ENCODE data around the gene OR1D5. TPM values are rescaled to one million over a fixed set of nuclear protein-coding genes. Genes with fewer than 3 reads are reported as not detected.

The OR1D5 gene
- total and polyA plus RNA-seq, 2 of the 8 experiments (the other 6 are each of a cell fraction or from before 2014, with no cell fraction given), result not detected

GRCh38 chr17:3049705-3050295, 13.6 kb downstream of the OR1D5 start:
- peak in 1 of 2 experiments; percentile 39 for DNase-seq (ENCODE audit: low read depth in 1 of 2, low spot score in 2 of 2)
- no peak for TF ChIP-seq BRCA1 (IDR thresholded peaks at IDR 0.05; ENCODE audit: low read depth, low read length)
- no peak for TF ChIP-seq KDM5A (IDR thresholded peaks at IDR 0.05; ENCODE audit: low read length)
- no peak for TF ChIP-seq HDAC6 (IDR thresholded peaks at IDR 0.05; ENCODE audit: low read depth, low read length)
- TF ChIP-seq CTCF (IDR thresholded peaks at IDR 0.05; ENCODE audit: control extremely low read depth in 1 of 3, insufficient read depth in 1 of 3, low read depth in 1 of 3, low read length in 3 of 3), result no peak
- no peak for TF ChIP-seq TAF1 (IDR thresholded peaks at IDR 0.05; ENCODE audit: low read depth, low read length)
- no peak for TF ChIP-seq SIRT6 (IDR thresholded peaks at IDR 0.05; ENCODE audit: low read length)
- no peak for TF ChIP-seq CHD1 (IDR thresholded peaks at IDR 0.05; ENCODE audit: low read depth, low read length)
- no peak for TF ChIP-seq NANOG (IDR thresholded peaks at IDR 0.05; ENCODE audit: insufficient read depth, low read depth, low read length, poor library complexity, severe bottlenecking)
- TF ChIP-seq NRF1 (IDR thresholded peaks at IDR 0.05; ENCODE audit: low read depth, low read length), result no peak
- TF ChIP-seq GABPA (IDR thresholded peaks at IDR 0.05; ENCODE audit: borderline replicate concordance, insufficient read depth, low read length), result no peak
- no peak for TF ChIP-seq POLR2A (IDR thresholded peaks at IDR 0.05; ENCODE audit: control extremely low read depth in 1 of 2, low read depth in 2 of 2, low read length in 2 of 2)

More at GRCh38 chr17:3049705-3050295, 13.6 kb downstream of the OR1D5 start:
- Histone ChIP-seq H3K79me1 (ENCODE audit: low read depth, low read length) (no peaks in the 10 kb centered on the region), H4K5ac (ENCODE audit: insufficient read length, low read depth, low read length) (no peak overlapping the region), H2BK20ac (ENCODE audit: low read length) (no peak overlapping the region), H2BK15ac (ENCODE audit: low read length) (no peak overlapping the region), H2BK12ac (ENCODE audit: low read depth, low read length) (no peak overlapping the region), H3K79me2 (ENCODE audit: control insufficient read depth in 1 of 2, insufficient read depth in 2 of 2, low read length in 2 of 2) (no peaks in the 10 kb centered on the region), H3K9ac (replicated peaks in 1 of 4; ENCODE audit: extremely low read depth in 1 of 4, low read depth in 3 of 4, low read length in 3 of 4) (no peak overlapping the region), H3K18ac (ENCODE audit: extremely low read depth, low read length) (no peak overlapping the region), H3K56ac (replicated peaks; ENCODE audit: insufficient read length, low read depth, low read length) (no peak overlapping the region), H2BK5ac (ENCODE audit: low read depth, low read length) (no peak overlapping the region), H3K23me2 (ENCODE audit: low read depth, low read length) (no peaks in the 10 kb centered on the region), H3K4me1 (replicated peaks in 1 of 4; ENCODE audit: control insufficient read depth in 3 of 4, insufficient read depth in 4 of 4, low read length in 3 of 4) (no peaks in the 10 kb centered on the region; a peak in 1 of 7 replicates), H2AFZ (ENCODE audit: low read length) (no peak overlapping the region; the same call in 1 of the 2 replicates), H3K4ac (replicated peaks; ENCODE audit: insufficient read length, low read depth, low read length) (peak overlapping the region; percentile 46), H2BK120ac (replicated peaks; ENCODE audit: low read depth, low read length) (no peak overlapping the region), H2AK5ac (ENCODE audit: low read depth, low read length) (no peak overlapping the region), H3K23ac (ENCODE audit: insufficient read length) (no peak overlapping the region), H3K4me3 (ENCODE audit: extremely low read depth in 1 of 4, insufficient read depth in 2 of 4, low read depth in 3 of 4, low read length in 4 of 4) (peak overlapping the region in 2 of 4 experiments; percentile 50 to 76; a peak in 4 of 8 replicates), H3K27me3 (replicated peaks in 1 of 4; ENCODE audit: control insufficient read depth in 3 of 4, extremely low read depth in 1 of 4, insufficient read depth in 3 of 4, low read length in 3 of 4) (no peaks in the 10 kb centered on the region), H3K36me3 (ENCODE audit: control insufficient read depth in 2 of 4, insufficient read depth in 4 of 4, low read length in 3 of 4) (no peaks in the 10 kb centered on the region), H4K91ac (replicated peaks; ENCODE audit: insufficient read length, low read length) (no peak overlapping the region), H3K9me3 (ENCODE audit: insufficient read depth in 2 of 2, low read depth in 1 of 2, low read length in 1 of 2) (no peaks in the 10 kb centered on the region), H3K14ac (ENCODE audit: insufficient read length) (no peak overlapping the region), H3K4me2 (ENCODE audit: insufficient read depth in 1 of 2, low read depth in 2 of 2, low read length in 2 of 2) (peak overlapping the region; percentile 29 to 83; a peak in 3 of 4 replicates), H4K20me1 (replicated peaks in 1 of 2; ENCODE audit: control insufficient read depth in 1 of 2, insufficient read depth in 2 of 2, low read length in 2 of 2) (no peaks in the 10 kb centered on the region), H3K27ac (ENCODE audit: low read depth, low read length) (no peak overlapping the region), H4K8ac (ENCODE audit: extremely low read depth, insufficient read depth, low read length) (no peak overlapping the region)
- ChIA-PET POLR2A (ENCODE audit: partially characterized antibody) (interaction anchor here (0.6 kb wide), 2 partner anchors 365 to 463 kb away, joined by 3 read pairs; no protein-coding TSS in a partner anchor), CTCF (ENCODE audit: partially characterized antibody) (interaction anchor here (1.0 to 1.6 kb wide), 5 partner anchors 19 to 628 kb away, joined by 3 to 6 read pairs (median 3); no protein-coding TSS in a partner anchor)
- no peak for FAIRE-seq
- 84% methylated on average over 8 of the region's 8 CpGs; no CpG with 5 or more reads in 1 of the 2 experiments for WGBS, 2 experiments (ENCODE audit: extremely low coverage in 1 of 2, insufficient coverage in 1 of 2, insufficient read length in 1 of 2, insufficient replicate concordance in 2 of 2, low coverage in 1 of 2, low lambda C conversion rate in 2 of 2, missing lambda C conversion rate in 1 of 2)
